Vagina (tissue), 2 donors: ENCODE results near the gene BRI3. TPM values are rescaled to one million over a fixed set of nuclear protein-coding genes. Genes with fewer than 3 reads are reported as not detected.

ENCODE experiments used
- DNase-seq, 2 donors: peaks; one replicate each; pipeline ENCODE4 v3.0.0-alpha.2; 2017; ENCODE audit errors: extremely low spot score in 2 of 2
- H3K27ac ChIP-seq: fragments of 200-600 bp; sonication (generic); one replicate; pipeline ENCODE4 v1.5.1; 2019
- H3K27me3 ChIP-seq: fragments of 200-600 bp; sonication (generic); one replicate; pipeline ENCODE4 v1.5.1; 2019
- H3K36me3 ChIP-seq, 2 donors: fragments of 200-600 bp; sonication (generic); one replicate each; pipeline ENCODE4 v1.5.1; 2017 to 2019
- H3K4me1 ChIP-seq: fragments of 200-600 bp; sonication (generic); one replicate; pipeline ENCODE4 v1.5.1; 2019
- H3K4me3 ChIP-seq, 2 donors: fragments of 200-600 bp; sonication (generic); 1 replicate in 1 of 2; 2 replicates in 1 of 2; pipeline ENCODE4 v1.5.1; 2016 to 2019
- H3K9me3 ChIP-seq: fragments of 200-600 bp; sonication (generic); one replicate; pipeline ENCODE4 v1.5.1; 2019
- CTCF ChIP-seq, 3 experiments: fragments of 450-650 bp in 2 of 3; fragments of 200-600 bp in 1 of 3; sonication (generic) in 1 of 3; IDR thresholded peaks; one replicate each; pipeline ENCODE4 v1.5.1; 2017 to 2019; ENCODE audit warnings: antibody characterized with exemption in 3 of 3, mild to moderate bottlenecking in 2 of 3, moderate library complexity in 2 of 3
- POLR2A ChIP-seq, 2 donors: fragments of 450-650 bp; IDR thresholded peaks; one replicate each; pipeline ENCODE4 v1.6.1; 2017; ENCODE audit warnings: antibody characterized with exemption in 2 of 2, mild to moderate bottlenecking in 2 of 2, moderate library complexity in 2 of 2
- POLR2AphosphoS5 ChIP-seq, 2 donors: sonication (generic); formaldehyde crosslinking; IDR thresholded peaks; one replicate each; pipeline ENCODE4 v1.9.0; 2017; ENCODE audit warnings: antibody characterized with exemption in 2 of 2, mild to moderate bottlenecking in 2 of 2, low read depth in 1 of 2; ENCODE audit not compliant: insufficient read depth in 1 of 2
- intact Hi-C: fragments of 100-400 bp; cut with DNase I; formaldehyde crosslinking; loops from one replicate; pipeline ENCODE4 v1.15.1; 2023
- total RNA-seq: library from RNA; depleted of rRNA; stranded (reverse); fragments of >200 nt; gene quantifications from one replicate; pipeline ENCODE4 v1.2.3, GENCODE V29; 2016

BRI3 gene
- total RNA-seq, 1 donor from 2014 or later = 68.5 TPM

GRCh38 chr7:98301693-98302470, 20.4 kb downstream of the BRI3 start:
- Histone ChIP-seq H3K4me1 (no peaks in the 10 kb centered on the region), H3K4me3 (no peak overlapping the region), H3K27ac (no peak overlapping the region), H3K9me3 (no peaks in the 10 kb centered on the region), H3K36me3 (no peaks in the 10 kb centered on the region), H3K27me3 (no peaks in the 10 kb centered on the region)
- TF ChIP-seq POLR2A (IDR thresholded peaks at IDR 0.05) = no peak
- TF ChIP-seq CTCF (IDR thresholded peaks at IDR 0.05) = no peak
- no peak for DNase-seq
- intact Hi-C loops = no loop called here

GRCh38 chr7:98303176-98303865, 21.8 kb downstream of the BRI3 start:
- no peaks in the 10 kb centered on the region for H3K9me3 ChIP-seq
- no peak for DNase-seq
- no peaks in the 10 kb centered on the region for H3K27me3 ChIP-seq
- H3K27ac ChIP-seq = no peak overlapping the region
- peaks cover 0 to 5% of the 10 kb centered on the region in 2 donors for H3K36me3 ChIP-seq
- TF ChIP-seq POLR2A (IDR thresholded peaks at IDR 0.05) = no peak
- no peaks in the 10 kb centered on the region for H3K4me1 ChIP-seq
- no peak overlapping the region for H3K4me3 ChIP-seq
- intact Hi-C loops = no loop called here

GRCh38 chr7:98303906-98304305, 22.4 kb downstream of the BRI3 start:
- H3K36me3 ChIP-seq = peaks cover 0 to 5% of the 10 kb centered on the region in 2 donors
- TF ChIP-seq POLR2A (IDR thresholded peaks at IDR 0.05) (no peak), POLR2AphosphoS5 (IDR thresholded peaks at IDR 0.05; ENCODE audit: insufficient read depth in 1 of 2, low read depth in 1 of 2) (no peak), CTCF (IDR thresholded peaks at IDR 0.05) (no peak)
- intact Hi-C loops = no loop called here

DNA sequence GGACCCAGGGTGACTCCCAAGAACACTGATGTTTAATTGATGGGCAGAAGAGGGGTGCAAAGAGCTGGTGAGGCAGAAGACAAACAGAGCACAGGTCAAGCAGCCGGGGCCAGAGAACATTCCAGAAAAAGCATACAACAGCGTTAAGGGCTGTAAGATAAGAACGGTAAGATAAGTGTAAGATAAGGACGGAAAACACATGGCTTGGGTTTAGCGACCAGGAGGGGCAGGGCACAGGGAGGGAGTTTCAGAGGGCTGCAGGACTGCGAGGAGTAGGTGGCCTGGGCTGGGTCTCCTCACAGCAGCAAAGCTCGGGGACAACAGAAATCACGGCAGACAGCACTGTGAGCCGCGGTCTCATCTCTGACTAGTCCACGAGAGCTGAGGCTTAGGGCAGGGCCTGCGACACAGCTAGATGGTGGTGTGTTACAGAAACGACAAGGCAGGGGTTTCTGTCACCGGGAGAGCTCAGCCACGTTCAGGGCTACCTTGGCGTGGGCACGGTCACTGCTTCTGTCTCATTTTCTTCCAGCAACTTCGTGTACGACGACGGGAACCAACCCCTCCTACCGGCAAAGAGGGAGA, 24.6 kb downstream of the BRI3 start:
- H3K27ac ChIP-seq = no peak overlapping the region
- H3K4me3 ChIP-seq = no peak overlapping the region
- H3K4me1 ChIP-seq = no peaks in the 10 kb centered on the region
- no peak for DNase-seq
- no peak for TF ChIP-seq CTCF (IDR thresholded peaks at IDR 0.05)
- no peak for TF ChIP-seq POLR2A (IDR thresholded peaks at IDR 0.05)
- no peak for TF ChIP-seq POLR2AphosphoS5 (IDR thresholded peaks at IDR 0.05; ENCODE audit: insufficient read depth in 1 of 2, low read depth in 1 of 2)
- H3K9me3 ChIP-seq = no peaks in the 10 kb centered on the region
- intact Hi-C loops = no loop called here
- no peaks in the 10 kb centered on the region for H3K27me3 ChIP-seq
- H3K36me3 ChIP-seq = peaks cover 0 to 5% of the 10 kb centered on the region in 2 donors

More at GRCh38 chr7:98303906-98304305, 22.4 kb downstream of the BRI3 start:
- DNase-seq = no peak
- Histone ChIP-seq H3K27ac (no peak overlapping the region), H3K9me3 (no peaks in the 10 kb centered on the region), H3K4me3 (no peak overlapping the region), H3K27me3 (no peaks in the 10 kb centered on the region), H3K4me1 (no peaks in the 10 kb centered on the region)

DNA sequence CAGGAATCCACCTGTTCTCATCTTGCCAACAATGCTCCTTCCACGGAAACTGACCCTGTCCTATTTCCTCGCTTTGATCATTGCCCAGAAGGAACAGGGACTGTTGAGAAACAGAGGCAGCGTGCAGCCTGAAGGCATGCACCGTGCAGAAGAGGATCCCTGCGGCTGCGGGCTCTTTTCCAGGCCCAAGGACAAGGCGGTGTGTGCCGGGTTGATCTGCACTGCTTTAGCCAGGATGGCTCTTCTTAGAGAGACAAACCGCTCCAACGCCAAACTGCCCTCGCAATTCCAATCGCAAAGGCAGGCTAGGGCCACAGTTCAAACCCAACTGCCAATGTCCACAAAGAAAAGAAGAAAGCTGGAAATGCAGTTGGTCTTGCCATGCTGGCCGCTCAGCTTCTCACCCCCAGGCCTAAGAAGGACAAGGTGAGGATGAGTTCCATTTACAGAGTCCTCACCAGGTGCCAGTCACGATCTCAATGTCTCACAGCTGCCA, 26.5 kb downstream of the BRI3 start:
- Histone ChIP-seq H3K36me3 (peaks cover 0 to 5% of the 10 kb centered on the region in 2 donors), H3K9me3 (no peaks in the 10 kb centered on the region), H3K4me1 (no peaks in the 10 kb centered on the region), H3K4me3 (no peak overlapping the region), H3K27me3 (no peaks in the 10 kb centered on the region), H3K27ac (no peak overlapping the region)
- no peak for DNase-seq
- intact Hi-C loops = no loop called here
- TF ChIP-seq CTCF (IDR thresholded peaks at IDR 0.05) = no peak
- TF ChIP-seq POLR2A (IDR thresholded peaks at IDR 0.05) = no peak
- TF ChIP-seq POLR2AphosphoS5 (IDR thresholded peaks at IDR 0.05; ENCODE audit: insufficient read depth in 1 of 2, low read depth in 1 of 2) = no peak
